ENCODE results near the gene USP51.
"Not testable (repeated sequence)": the region's sequence is repeated elsewhere in the genome, so short reads cannot be mapped to it uniquely, and the experiment has no call there.

The USP51 gene

GRCh38 chrX:55464050-55464449, 25.6 kb downstream of the USP51 start:
- DNase-seq, result not testable (repeated sequence)

GRCh38 chrX:55459926-55460325, 29.7 kb downstream of the USP51 start:
- DNase-seq, result not testable (repeated sequence)

GRCh38 chrX:55459426-55459825, 30.2 kb downstream of the USP51 start:
- not testable (repeated sequence) for DNase-seq

- DNase-seq, result not testable (repeated sequence)
Measured at GRCh38 chrX:55455708-55456107, 33.9 kb downstream of the USP51 start.

GRCh38 chrX:55452833-55453124, 36.9 kb downstream of the USP51 start:
- DNase-seq, result no peak

- peak; percentile 77 for DNase-seq
Measured at GRCh38 chrX:55451990-55452832, 37.4 kb downstream of the USP51 start, which contains the start of gene MAGEH1. TSS of gene MAGEH1 (plus strand) at chrX:55452127. CDS start at chrX:55452375, 248 bp downstream.

- DNase-seq, result no peak
Measured at GRCh38 chrX:55451626-55451989, 38.0 kb downstream of the USP51 start.

GRCh38 chrX:55451141-55451540, 38.5 kb downstream of the USP51 start:
- no peak for DNase-seq

- DNase-seq, result peak; percentile 1
Measured at GRCh38 chrX:55450259-55450658, 39.4 kb downstream of the USP51 start.

GRCh38 chrX:55443468-55443867, 46.2 kb downstream of the USP51 start:
- not testable (repeated sequence) for DNase-seq
